Measurements from ENCODE around the gene NDUFA7. TPM values are rescaled to one million over a fixed set of nuclear protein-coding genes. Genes with fewer than 3 reads are reported as not detected.
A peak's percentile ranks its signal among the peaks of the same experiment; 100 is the strongest.
"Not testable (repeated sequence)": the region's sequence is repeated elsewhere in the genome, so short reads cannot be mapped to it uniquely, and the experiment has no call there.

Gene NDUFA7
- total RNA-seq (2014; rRNA removed; shearing (Covaris generic)), result 25.6 and 40.7 TPM in 2 replicates

GRCh38 chr19:8321067-8321985, at the start of gene NDUFA7, which contains the start of gene RPS28:
Gene NDUFA7, minus strand, starts transcription at chr19:8321375. Its CDS starts 17 bp downstream, at chr19:8321358.
Gene RPS28, plus strand, starts transcription at chr19:8321496. Its CDS starts 35 bp downstream, at chr19:8321531.
- Histone ChIP-seq H3K36me3 (peaks cover 21% of the 10 kb centered on the region), H3K9me3 (replicated peaks) (no peaks in the 10 kb centered on the region)
- peak; percentile 94 to 96 for DNase-seq

GRCh38 chr19:8370176-8371010, 49.2 kb upstream of the NDUFA7 start:
- Histone ChIP-seq H3K27ac (peak overlapping the region; percentile 36; the same call in 1 of the 2 replicates), H3K27me3 (no peaks in the 10 kb centered on the region), H3K4me1 (peaks cover 30% of the 10 kb centered on the region), H3K9me3 (replicated peaks) (no peaks in the 10 kb centered on the region), H3K4me3 (no peak overlapping the region), H3K36me3 (no peaks in the 10 kb centered on the region)
- peak; percentile 74 to 79 for DNase-seq

More at GRCh38 chr19:8321067-8321985, at the start of gene NDUFA7, which contains the start of gene RPS28:
- Histone ChIP-seq H3K4me1 (peaks cover 5% of the 10 kb centered on the region; the same call in 1 of the 2 replicates), H3K27ac (peak within 1 kb of the TSS; percentile 77), H3K27me3 (no peaks in the 10 kb centered on the region), H3K4me3 (peak within 1 kb of the TSS; percentile 85)

- H3K27me3 ChIP-seq, result no peaks in the 10 kb centered on the region
- peaks cover 30% of the 10 kb centered on the region for H3K4me1 ChIP-seq
- H3K4me3 ChIP-seq, result peak overlapping the region; percentile 43
- H3K27ac ChIP-seq, result peak overlapping the region; percentile 95
- DNase-seq, result peak; percentile 99 to 100
- H3K9me3 ChIP-seq (replicated peaks), result no peaks in the 10 kb centered on the region
- no peaks in the 10 kb centered on the region for H3K36me3 ChIP-seq
Measured at GRCh38 chr19:8367327-8368001, 46.3 kb upstream of the NDUFA7 start.

- Histone ChIP-seq H3K27me3 (no peaks in the 10 kb centered on the region), H3K9me3 (replicated peaks) (no peaks in the 10 kb centered on the region), H3K4me3 (peak overlapping the region; percentile 43), H3K4me1 (peaks cover 32% of the 10 kb centered on the region), H3K36me3 (no peaks in the 10 kb centered on the region), H3K27ac (peak overlapping the region; percentile 95)
- peak; percentile 82 to 86 for DNase-seq
Measured at GRCh38 chr19:8366961-8367326, 45.8 kb upstream of the NDUFA7 start.

- no peaks in the 10 kb centered on the region for H3K9me3 ChIP-seq (replicated peaks)
- DNase-seq, result no peak
- H3K4me1 ChIP-seq, result peaks cover 39% of the 10 kb centered on the region
- no peaks in the 10 kb centered on the region for H3K27me3 ChIP-seq
- H3K36me3 ChIP-seq, result no peaks in the 10 kb centered on the region
- no peak overlapping the region for H3K4me3 ChIP-seq
- H3K27ac ChIP-seq, result peak overlapping the region; percentile 95
Measured at GRCh38 chr19:8366121-8366581, 45.0 kb upstream of the NDUFA7 start.

- peaks cover 28% of the 10 kb centered on the region for H3K4me1 ChIP-seq
- no peak within 1 kb of the TSS for H3K4me3 ChIP-seq
- no peak for DNase-seq
- H3K27me3 ChIP-seq, result no peaks in the 10 kb centered on the region
- no peaks in the 10 kb centered on the region for H3K9me3 ChIP-seq (replicated peaks)
- H3K27ac ChIP-seq, result no peak within 1 kb of the TSS
- H3K36me3 ChIP-seq, result no peaks in the 10 kb centered on the region
Measured at GRCh38 chr19:8363803-8364771, 42.9 kb upstream of the NDUFA7 start, which contains the start of gene ANGPTL4. Gene ANGPTL4, plus strand, starts transcription at chr19:8364155. Its CDS starts 167 bp downstream, at chr19:8364322.

- Histone ChIP-seq H3K4me3 (no peak overlapping the region), H3K27ac (peak overlapping the region; percentile 40; the same call in 1 of the 2 replicates), H3K4me1 (peaks cover 22% of the 10 kb centered on the region), H3K27me3 (no peaks in the 10 kb centered on the region), H3K36me3 (no peaks in the 10 kb centered on the region), H3K9me3 (replicated peaks) (no peaks in the 10 kb centered on the region)
- DNase-seq, result peak; percentile 88 to 91
Measured at GRCh38 chr19:8361921-8362793, 41.0 kb upstream of the NDUFA7 start.

- Histone ChIP-seq H3K4me1 (peaks cover 27% of the 10 kb centered on the region), H3K27me3 (no peaks in the 10 kb centered on the region), H3K36me3 (no peaks in the 10 kb centered on the region), H3K9me3 (replicated peaks) (no peaks in the 10 kb centered on the region), H3K27ac (no peak overlapping the region), H3K4me3 (no peak overlapping the region)
- DNase-seq, result no peak
Measured at GRCh38 chr19:8360196-8360595, 39.0 kb upstream of the NDUFA7 start.

- H3K4me3 ChIP-seq, result no peak overlapping the region
- DNase-seq, result no peak
- no peaks in the 10 kb centered on the region for H3K27me3 ChIP-seq
- no peaks in the 10 kb centered on the region for H3K9me3 ChIP-seq (replicated peaks)
- peaks cover 34% of the 10 kb centered on the region for H3K4me1 ChIP-seq
- no peak overlapping the region for H3K27ac ChIP-seq
- no peaks in the 10 kb centered on the region for H3K36me3 ChIP-seq
Measured at GRCh38 chr19:8358948-8359347, 37.8 kb upstream of the NDUFA7 start.

GRCh38 chr19:8357007-8357521, 35.9 kb upstream of the NDUFA7 start:
- H3K27ac ChIP-seq, result peak overlapping the region; percentile 23; the same call in 1 of the 2 replicates
- peak; percentile 68 for DNase-seq
- H3K4me3 ChIP-seq, result no peak overlapping the region
- no peaks in the 10 kb centered on the region for H3K36me3 ChIP-seq
- H3K9me3 ChIP-seq (replicated peaks), result no peaks in the 10 kb centered on the region
- H3K4me1 ChIP-seq, result peaks cover 31% of the 10 kb centered on the region
- H3K27me3 ChIP-seq, result no peaks in the 10 kb centered on the region

GRCh38 chr19:8355631-8356402, 34.6 kb upstream of the NDUFA7 start:
- peak; percentile 47 to 58 for DNase-seq
- Histone ChIP-seq H3K4me1 (peaks cover 24% of the 10 kb centered on the region), H3K27ac (no peak overlapping the region)

GRCh38 chr19:8352845-8353244, 31.7 kb upstream of the NDUFA7 start:
- not testable (repeated sequence) for H3K36me3 ChIP-seq

More at GRCh38 chr19:8355631-8356402, 34.6 kb upstream of the NDUFA7 start:
- Histone ChIP-seq H3K27me3 (no peaks in the 10 kb centered on the region), H3K4me3 (no peak overlapping the region), H3K36me3 (no peaks in the 10 kb centered on the region), H3K9me3 (replicated peaks) (no peaks in the 10 kb centered on the region)

More at GRCh38 chr19:8352845-8353244, 31.7 kb upstream of the NDUFA7 start:
- H3K9me3 ChIP-seq (replicated peaks); DNase-seq; H3K27ac ChIP-seq; H3K27me3 ChIP-seq; H3K4me3 ChIP-seq: not testable (repeated sequence)
- peaks cover 24% of the 10 kb centered on the region for H3K4me1 ChIP-seq
